K562 (cell line): ENCODE measurements around the gene MYO1D. TPM values are rescaled to one million over a fixed set of nuclear protein-coding genes. Genes with fewer than 3 reads are reported as not detected.

Source experiments
- BDP1 ChIP-seq: IDR thresholded peaks from 3 replicates; pipeline ENCODE4 v1.6.1; 2011; ENCODE audit not compliant: insufficient read length, insufficient read depth
- C11orf30 ChIP-seq: fragments of 450-650 bp; IDR thresholded peaks from 2 replicates; pipeline ENCODE4 v1.6.1; 2016; ENCODE audit warnings: low read depth, mild to moderate bottlenecking
- CAMTA2 ChIP-seq: fragments of 250-450 bp; sonication (Bioruptor Pico); conservative IDR thresholded peaks from 2 replicates; pipeline ENCODE4 v1.5.1; 2022
- CREB3 ChIP-seq: fragments of 450-650 bp; conservative IDR thresholded peaks from 2 replicates; pipeline ENCODE4 v1.6.1; 2016; ENCODE audit warnings: missing genetic modification characterization, low read depth, mild to moderate bottlenecking, missing compliant biosample characterization, moderate library complexity
- DPF2 ChIP-seq: fragments of 450-650 bp; IDR thresholded peaks from 2 replicates; pipeline ENCODE4 v1.6.1; 2016
- HOMEZ ChIP-seq: fragments of 250-450 bp; sonication (Bioruptor Pico); IDR thresholded peaks from 2 replicates; pipeline ENCODE4 v1.4.0; 2020; ENCODE audit warnings: mild to moderate bottlenecking, moderate library complexity
- MAFF ChIP-seq: IDR thresholded peaks from 2 replicates; pipeline ENCODE4 v1.6.1; 2012; ENCODE audit warnings: low read length, improper control_type of control experiment
- MBD1 ChIP-seq: fragments of 250-450 bp; sonication (Bioruptor Pico); IDR thresholded peaks from 2 replicates; pipeline ENCODE4 v1.8.0; 2022; ENCODE audit warnings: inconsistent platforms
- NFE2 ChIP-seq: IDR thresholded peaks from 2 replicates; pipeline ENCODE4 v1.6.1; 2014; ENCODE audit warnings: antibody characterized with exemption, low read depth
- SMARCE1 ChIP-seq: fragments of 450-650 bp; IDR thresholded peaks from 2 replicates; pipeline ENCODE4 v1.7.1; 2016; ENCODE audit warnings: mild to moderate bottlenecking
- SRF ChIP-seq, 2 experiments: fragments of 250-450, 450-650 bp in 1 of 2; sonication (Bioruptor Pico) in 1 of 2; sonication (generic) in 1 of 2; formaldehyde crosslinking; IDR thresholded peaks; 2 replicates each; pipeline versions ENCODE4 v1.5.0 to v1.5.1; 2020 to 2022; ENCODE audit warnings: mild to moderate bottlenecking in 1 of 2, missing genetic modification reagents in 1 of 2
- THAP12 ChIP-seq: fragments of 250-450 bp; sonication (Bioruptor Pico); IDR thresholded peaks from 2 replicates; pipeline ENCODE4 v1.9.0; 2021; ENCODE audit warnings: mild to moderate bottlenecking, inconsistent platforms
- ZNF165 ChIP-seq: fragments of 250-450 bp; sonication (Bioruptor Pico); IDR thresholded peaks from 2 replicates; pipeline ENCODE4 v1.4.0; 2020; ENCODE audit warnings: borderline replicate concordance
- ZNF263 ChIP-seq: sonication (generic); formaldehyde crosslinking; IDR thresholded peaks from 2 replicates; pipeline ENCODE4 v1.8.0; 2022; ENCODE audit warnings: mild to moderate bottlenecking, missing genetic modification reagents, borderline replicate concordance
- ZNF316 ChIP-seq: fragments of 450-650 bp; IDR thresholded peaks from 2 replicates; pipeline ENCODE4 v1.6.1; 2016
- ZNF589 ChIP-seq: fragments of 200-800 bp; sonication (Bioruptor generic); IDR thresholded peaks from 2 replicates; pipeline ENCODE4 v1.6.1; 2016; ENCODE audit warnings: low read depth, missing genetic modification characterization, missing compliant biosample characterization
- ZNF592 ChIP-seq: fragments of 450-650 bp; IDR thresholded peaks from 2 replicates; pipeline ENCODE4 v1.6.1; 2017; ENCODE audit warnings: antibody characterized with exemption, mild to moderate bottlenecking
- ZNF644 ChIP-seq: fragments of 200-800 bp; sonication (Bioruptor generic); IDR thresholded peaks from 2 replicates; pipeline ENCODE4 v1.6.1; 2016; ENCODE audit warnings: low read depth, missing genetic modification characterization, missing compliant biosample characterization
- polyA plus RNA-seq, 8 experiments: library from polyadenylated mRNA; depleted of rRNA in 4 of 8; stranded (reverse) in 5 of 8; unstranded in 3 of 8; fragments of >200 nt; fragmentation: Nextera tagmentation in 2 of 8; fragmentation: Illumina TruSeq in 1 of 8; extraction: Ambion mirVana in 2 of 8; extraction: Trizol in 1 of 8; gene quantifications; 2 replicates each; pipeline versions ENCODE4 v1.2.1 to v1.2.3, GENCODE V29; 2011 to 2014; ENCODE audit warnings: inconsistent platforms in 1 of 8, missing spikeins in 1 of 8
- total RNA-seq, 7 experiments: library from RNA; depleted of rRNA in 6 of 7; stranded (reverse); fragments of >200 nt in 6 of 7; fragmentation: Illumina TruSeq in 2 of 7; extraction: Trizol in 2 of 7; gene quantifications; 2 replicates each; pipeline versions ENCODE4 v1.2.1 to v1.2.3, GENCODE V29; 2011 to 2021; ENCODE audit warnings: low replicate concordance in 1 of 7

The MYO1D gene
- total and polyA plus RNA-seq, 9 of the 15 experiments (the other 6 are each of a cell fraction or from before 2014, with no cell fraction given): 2.1 to 71.2 (median 45.4) TPM

GRCh38 chr17:32445971-32446370, 431.0 kb downstream of the MYO1D start (continued):
- TF ChIP-seq THAP12 (CRISPR knock-in tag) (no peak), ZNF589 (CRISPR knock-in tag) (0 out of 2 replicates have a peak, but pooled peaks have one; percentile 34), ZNF316 (peak; percentile 96), C11orf30 (peak; percentile 92), ZNF165 (CRISPR knock-in tag) (no peak), CREB3 (tag) (no peak), SRF (CRISPR knock-in tag; IDR thresholded peaks at IDR 0.05) (no peak), ZNF644 (tag) (no peak), HOMEZ (no peak), CAMTA2 (no peak), SMARCE1 (peak; percentile 16; the same call in 1 of the 2 replicates), BDP1 (no peak), ZNF592 (peak; percentile 51; the same call in 1 of the 2 replicates), MBD1 (CRISPR knock-in tag) (no peak), ZNF263 (CRISPR knock-in tag) (no peak), MAFF (peak; percentile 86), DPF2 (peak; percentile 48; the same call in 1 of the 2 replicates), NFE2 (peak; percentile 93)
